HepG2 (cell line): Measurements from ENCODE around the gene CHPF. TPM values are rescaled to one million over a fixed set of nuclear protein-coding genes. Genes with fewer than 3 reads are reported as not detected.

Experiments
- FIP1L1 ChIP-seq: fragments of 200-400 bp; formaldehyde crosslinking; IDR thresholded peaks from 2 replicates; pipeline ENCODE4 v1.6.1; 2018; ENCODE audit warnings: low read depth, mild to moderate bottlenecking, low read length, moderate library complexity, borderline replicate concordance; ENCODE audit not compliant: insufficient read depth
- HNF4A ChIP-seq: sonication (generic); formaldehyde crosslinking; IDR thresholded peaks from 2 replicates; pipeline ENCODE4 v1.4.0; 2020; ENCODE audit warnings: missing genetic modification reagents
- KDM5B ChIP-seq: sonication (generic); formaldehyde crosslinking; IDR thresholded peaks from 2 replicates; pipeline ENCODE4 v1.4.0; 2020; ENCODE audit warnings: missing genetic modification reagents, mild to moderate bottlenecking, borderline replicate concordance
- NR2C2 ChIP-seq: sonication (generic); formaldehyde crosslinking; IDR thresholded peaks from 2 replicates; pipeline ENCODE4 v1.4.0; 2020; ENCODE audit warnings: missing genetic modification reagents, mild to moderate bottlenecking, moderate library complexity, borderline replicate concordance
- ZNF10 ChIP-seq: sonication (generic); formaldehyde crosslinking; IDR thresholded peaks from 2 replicates; pipeline ENCODE4 v1.4.0; 2020; ENCODE audit warnings: mild to moderate bottlenecking, low read depth, missing genetic modification reagents, borderline replicate concordance
- ZNF207 ChIP-seq: fragments of 450-650 bp; IDR thresholded peaks from 2 replicates; pipeline ENCODE4 v1.6.1; 2016; ENCODE audit warnings: antibody characterized with exemption, borderline replicate concordance
- ZNF232 ChIP-seq: sonication (generic); formaldehyde crosslinking; IDR thresholded peaks from 2 replicates; pipeline ENCODE4 v1.4.0; 2020; ENCODE audit warnings: missing genetic modification reagents, borderline replicate concordance
- ZNF292 ChIP-seq: sonication (generic); formaldehyde crosslinking; IDR thresholded peaks from 2 replicates; pipeline ENCODE4 v1.8.1; 2022; ENCODE audit warnings: mild to moderate bottlenecking, low read depth, missing genetic modification reagents, borderline replicate concordance
- ZNF326 ChIP-seq: sonication (generic); formaldehyde crosslinking; IDR thresholded peaks from 2 replicates; pipeline ENCODE4 v1.4.0; 2020; ENCODE audit warnings: missing genetic modification reagents, borderline replicate concordance
- ZNF746 ChIP-seq: sonication (generic); formaldehyde crosslinking; IDR thresholded peaks from 2 replicates; pipeline ENCODE4 v1.8.0; 2022; ENCODE audit warnings: mild to moderate bottlenecking, missing genetic modification reagents
- ZNF772 ChIP-seq: sonication (generic); formaldehyde crosslinking; IDR thresholded peaks from 2 replicates; pipeline ENCODE4 v1.5.0; 2020; ENCODE audit warnings: mild to moderate bottlenecking, missing genetic modification reagents
- polyA plus RNA-seq, 8 experiments: library from polyadenylated mRNA; depleted of rRNA in 3 of 8; stranded (reverse) in 7 of 8; unstranded in 1 of 8; fragments of >200 nt; fragmentation: Illumina TruSeq in 4 of 8; extraction: Trizol in 4 of 8; gene quantifications; 2 replicates each; pipeline versions ENCODE4 v1.2.1 to v1.2.3, GENCODE V29; 2011 to 2016; ENCODE audit warnings: low read depth in 4 of 8, missing spikeins in 1 of 8, mixed read lengths in 1 of 8; ENCODE audit not compliant: insufficient read depth in 1 of 8
- total RNA-seq, 5 experiments: library from RNA; depleted of rRNA; stranded (reverse); fragments of >200 nt; fragmentation: Illumina TruSeq; extraction: Trizol; gene quantifications; 2 replicates each; pipeline ENCODE4 v1.2.3, GENCODE V29; 2016; ENCODE audit warnings: low read depth in 1 of 5
- TF ChIP-seq, protein P1 (sequence below): sonication (generic); formaldehyde crosslinking; IDR thresholded peaks from 2 replicates; pipeline ENCODE4 v1.4.0; 2020; ENCODE audit warnings: mild to moderate bottlenecking, missing genetic modification reagents
- TF ChIP-seq, protein P2 (sequence below), 2 experiments: sonication (generic) in 1 of 2; formaldehyde crosslinking in 1 of 2; IDR thresholded peaks; 2 replicates each; pipeline versions ENCODE4 v1.4.0 to v1.6.1; 2018 to 2020; ENCODE audit warnings: missing genetic modification reagents in 2 of 2, borderline replicate concordance in 1 of 2, low read depth in 1 of 2, mild to moderate bottlenecking in 1 of 2, missing biosample characterization in 1 of 2
- TF ChIP-seq, protein P3 (sequence below): sonication (generic); formaldehyde crosslinking; IDR thresholded peaks from 2 replicates; pipeline ENCODE4 v1.4.0; 2020; ENCODE audit warnings: missing genetic modification reagents
- TF ChIP-seq, protein P4 (sequence below): IDR thresholded peaks from 2 replicates; pipeline ENCODE4 v1.6.1; 2016; ENCODE audit warnings: low read depth, control low read depth
- TF ChIP-seq, protein P5 (sequence below): sonication (generic); formaldehyde crosslinking; IDR thresholded peaks from 2 replicates; pipeline ENCODE4 v1.5.0; 2020; ENCODE audit warnings: mild to moderate bottlenecking, missing genetic modification reagents

Gene CHPF
- total and polyA plus RNA-seq, 2 of the 13 experiments (the other 11 are each of a cell fraction or from before 2014, with no cell fraction given), result 79.6 to 111 TPM

DNA sequence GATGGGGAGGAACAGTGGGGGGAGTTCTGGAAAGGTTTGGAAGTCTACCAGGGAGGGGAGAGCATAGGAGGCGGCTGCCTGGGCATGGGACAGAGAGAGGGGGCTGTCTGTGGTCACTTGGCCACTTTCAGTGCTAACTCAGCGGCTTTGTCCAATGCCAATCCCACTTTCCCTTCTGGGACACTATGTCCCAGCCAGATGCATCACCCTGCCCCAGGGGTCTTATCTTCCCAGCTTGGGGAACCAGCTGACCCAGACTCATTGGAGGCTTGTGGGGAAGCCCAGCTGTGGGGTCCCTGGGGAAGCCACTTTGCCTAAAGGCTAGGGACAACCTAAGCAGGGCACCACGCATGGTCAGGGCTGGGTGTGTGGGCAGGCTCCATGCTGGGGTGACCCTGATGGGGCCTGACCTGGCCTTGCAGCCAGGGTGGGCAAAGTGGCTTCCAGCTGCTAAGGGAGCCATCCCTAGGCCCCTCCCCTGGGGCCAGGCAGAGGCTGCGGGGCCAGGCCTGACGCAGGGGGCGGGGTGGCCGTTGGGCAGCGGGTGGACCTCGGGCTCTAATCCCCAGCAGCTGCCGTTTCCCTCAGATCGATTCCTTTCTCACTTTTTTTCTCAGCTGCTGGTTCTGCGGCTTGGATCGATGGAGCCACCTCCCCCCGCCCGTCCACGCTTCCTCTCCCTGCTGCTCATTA lies 30.9 kb downstream of the CHPF start (continued):
- TF ChIP-seq, protein P1, sequence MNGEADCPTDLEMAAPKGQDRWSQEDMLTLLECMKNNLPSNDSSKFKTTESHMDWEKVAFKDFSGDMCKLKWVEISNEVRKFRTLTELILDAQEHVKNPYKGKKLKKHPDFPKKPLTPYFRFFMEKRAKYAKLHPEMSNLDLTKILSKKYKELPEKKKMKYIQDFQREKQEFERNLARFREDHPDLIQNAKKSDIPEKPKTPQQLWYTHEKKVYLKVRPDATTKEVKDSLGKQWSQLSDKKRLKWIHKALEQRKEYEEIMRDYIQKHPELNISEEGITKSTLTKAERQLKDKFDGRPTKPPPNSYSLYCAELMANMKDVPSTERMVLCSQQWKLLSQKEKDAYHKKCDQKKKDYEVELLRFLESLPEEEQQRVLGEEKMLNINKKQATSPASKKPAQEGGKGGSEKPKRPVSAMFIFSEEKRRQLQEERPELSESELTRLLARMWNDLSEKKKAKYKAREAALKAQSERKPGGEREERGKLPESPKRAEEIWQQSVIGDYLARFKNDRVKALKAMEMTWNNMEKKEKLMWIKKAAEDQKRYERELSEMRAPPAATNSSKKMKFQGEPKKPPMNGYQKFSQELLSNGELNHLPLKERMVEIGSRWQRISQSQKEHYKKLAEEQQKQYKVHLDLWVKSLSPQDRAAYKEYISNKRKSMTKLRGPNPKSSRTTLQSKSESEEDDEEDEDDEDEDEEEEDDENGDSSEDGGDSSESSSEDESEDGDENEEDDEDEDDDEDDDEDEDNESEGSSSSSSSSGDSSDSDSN, result peak; percentile 50; the same call in 1 of the 2 replicates
- peak; percentile 39 for TF ChIP-seq HNF4A (CRISPR knock-in tag)
- no peak for TF ChIP-seq FIP1L1
- no peak for TF ChIP-seq ZNF207
- TF ChIP-seq, protein P2, sequence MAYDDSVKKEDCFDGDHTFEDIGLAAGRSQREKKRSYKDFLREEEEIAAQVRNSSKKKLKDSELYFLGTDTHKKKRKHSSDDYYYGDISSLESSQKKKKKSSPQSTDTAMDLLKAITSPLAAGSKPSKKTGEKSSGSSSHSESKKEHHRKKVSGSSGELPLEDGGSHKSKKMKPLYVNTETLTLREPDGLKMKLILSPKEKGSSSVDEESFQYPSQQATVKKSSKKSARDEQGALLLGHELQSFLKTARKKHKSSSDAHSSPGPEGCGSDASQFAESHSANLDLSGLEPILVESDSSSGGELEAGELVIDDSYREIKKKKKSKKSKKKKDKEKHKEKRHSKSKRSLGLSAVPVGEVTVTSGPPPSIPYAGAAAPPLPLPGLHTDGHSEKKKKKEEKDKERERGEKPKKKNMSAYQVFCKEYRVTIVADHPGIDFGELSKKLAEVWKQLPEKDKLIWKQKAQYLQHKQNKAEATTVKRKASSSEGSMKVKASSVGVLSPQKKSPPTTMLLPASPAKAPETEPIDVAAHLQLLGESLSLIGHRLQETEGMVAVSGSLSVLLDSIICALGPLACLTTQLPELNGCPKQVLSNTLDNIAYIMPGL (CRISPR knock-in tag; IDR thresholded peaks at IDR 0.05; ENCODE audit: borderline replicate concordance in 1 of 2, low read depth in 1 of 2), result 0 out of 4 replicates have a peak, but pooled peaks of 1 of the 2 experiments have one; percentile 24
- no peak for TF ChIP-seq ZNF10 (CRISPR knock-in tag)
- TF ChIP-seq NR2C2 (CRISPR knock-in tag), result no peak
- TF ChIP-seq ZNF232 (CRISPR knock-in tag), result no peak
- TF ChIP-seq ZNF326, result no peak
- peak; percentile 77 for TF ChIP-seq ZNF292 (CRISPR knock-in tag)
- TF ChIP-seq, protein P3, sequence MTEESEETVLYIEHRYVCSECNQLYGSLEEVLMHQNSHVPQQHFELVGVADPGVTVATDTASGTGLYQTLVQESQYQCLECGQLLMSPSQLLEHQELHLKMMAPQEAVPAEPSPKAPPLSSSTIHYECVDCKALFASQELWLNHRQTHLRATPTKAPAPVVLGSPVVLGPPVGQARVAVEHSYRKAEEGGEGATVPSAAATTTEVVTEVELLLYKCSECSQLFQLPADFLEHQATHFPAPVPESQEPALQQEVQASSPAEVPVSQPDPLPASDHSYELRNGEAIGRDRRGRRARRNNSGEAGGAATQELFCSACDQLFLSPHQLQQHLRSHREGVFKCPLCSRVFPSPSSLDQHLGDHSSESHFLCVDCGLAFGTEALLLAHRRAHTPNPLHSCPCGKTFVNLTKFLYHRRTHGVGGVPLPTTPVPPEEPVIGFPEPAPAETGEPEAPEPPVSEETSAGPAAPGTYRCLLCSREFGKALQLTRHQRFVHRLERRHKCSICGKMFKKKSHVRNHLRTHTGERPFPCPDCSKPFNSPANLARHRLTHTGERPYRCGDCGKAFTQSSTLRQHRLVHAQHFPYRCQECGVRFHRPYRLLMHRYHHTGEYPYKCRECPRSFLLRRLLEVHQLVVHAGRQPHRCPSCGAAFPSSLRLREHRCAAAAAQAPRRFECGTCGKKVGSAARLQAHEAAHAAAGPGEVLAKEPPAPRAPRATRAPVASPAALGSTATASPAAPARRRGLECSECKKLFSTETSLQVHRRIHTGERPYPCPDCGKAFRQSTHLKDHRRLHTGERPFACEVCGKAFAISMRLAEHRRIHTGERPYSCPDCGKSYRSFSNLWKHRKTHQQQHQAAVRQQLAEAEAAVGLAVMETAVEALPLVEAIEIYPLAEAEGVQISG (CRISPR knock-in tag), result peak; percentile 38; the same call in 1 of the 2 replicates
- TF ChIP-seq, protein P4, sequence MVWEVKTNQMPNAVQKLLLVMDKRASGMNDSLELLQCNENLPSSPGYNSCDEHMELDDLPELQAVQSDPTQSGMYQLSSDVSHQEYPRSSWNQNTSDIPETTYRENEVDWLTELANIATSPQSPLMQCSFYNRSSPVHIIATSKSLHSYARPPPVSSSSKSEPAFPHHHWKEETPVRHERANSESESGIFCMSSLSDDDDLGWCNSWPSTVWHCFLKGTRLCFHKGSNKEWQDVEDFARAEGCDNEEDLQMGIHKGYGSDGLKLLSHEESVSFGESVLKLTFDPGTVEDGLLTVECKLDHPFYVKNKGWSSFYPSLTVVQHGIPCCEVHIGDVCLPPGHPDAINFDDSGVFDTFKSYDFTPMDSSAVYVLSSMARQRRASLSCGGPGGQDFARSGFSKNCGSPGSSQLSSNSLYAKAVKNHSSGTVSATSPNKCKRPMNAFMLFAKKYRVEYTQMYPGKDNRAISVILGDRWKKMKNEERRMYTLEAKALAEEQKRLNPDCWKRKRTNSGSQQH (CRISPR knock-in tag), result 0 out of 2 replicates have a peak, but pooled peaks have one; percentile 31
- 0 out of 2 replicates have a peak, but pooled peaks have one; percentile 36 for TF ChIP-seq ZNF772
- no peak; the same call in 1 of the 2 replicates for TF ChIP-seq ZNF746 (CRISPR knock-in tag)
- TF ChIP-seq, protein P5, sequence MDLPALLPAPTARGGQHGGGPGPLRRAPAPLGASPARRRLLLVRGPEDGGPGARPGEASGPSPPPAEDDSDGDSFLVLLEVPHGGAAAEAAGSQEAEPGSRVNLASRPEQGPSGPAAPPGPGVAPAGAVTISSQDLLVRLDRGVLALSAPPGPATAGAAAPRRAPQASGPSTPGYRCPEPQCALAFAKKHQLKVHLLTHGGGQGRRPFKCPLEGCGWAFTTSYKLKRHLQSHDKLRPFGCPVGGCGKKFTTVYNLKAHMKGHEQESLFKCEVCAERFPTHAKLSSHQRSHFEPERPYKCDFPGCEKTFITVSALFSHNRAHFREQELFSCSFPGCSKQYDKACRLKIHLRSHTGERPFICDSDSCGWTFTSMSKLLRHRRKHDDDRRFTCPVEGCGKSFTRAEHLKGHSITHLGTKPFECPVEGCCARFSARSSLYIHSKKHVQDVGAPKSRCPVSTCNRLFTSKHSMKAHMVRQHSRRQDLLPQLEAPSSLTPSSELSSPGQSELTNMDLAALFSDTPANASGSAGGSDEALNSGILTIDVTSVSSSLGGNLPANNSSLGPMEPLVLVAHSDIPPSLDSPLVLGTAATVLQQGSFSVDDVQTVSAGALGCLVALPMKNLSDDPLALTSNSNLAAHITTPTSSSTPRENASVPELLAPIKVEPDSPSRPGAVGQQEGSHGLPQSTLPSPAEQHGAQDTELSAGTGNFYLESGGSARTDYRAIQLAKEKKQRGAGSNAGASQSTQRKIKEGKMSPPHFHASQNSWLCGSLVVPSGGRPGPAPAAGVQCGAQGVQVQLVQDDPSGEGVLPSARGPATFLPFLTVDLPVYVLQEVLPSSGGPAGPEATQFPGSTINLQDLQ (CRISPR knock-in tag), result no peak
- peak; percentile 59; the same call in 1 of the 2 replicates for TF ChIP-seq KDM5B (CRISPR knock-in tag)
